Fibroblast of the aortic adventitia (primary cell): ENCODE results near the gene MRPL33. TPM values are rescaled to one million over a fixed set of nuclear protein-coding genes. Genes with fewer than 3 reads are reported as not detected.
"Not testable (repeated sequence)": the region's sequence is repeated elsewhere in the genome, so short reads cannot be mapped to it uniquely, and the experiment has no call there.

Source experiments
- DNase-seq: peaks from one replicate; pipeline ENCODE4 v3.0.0-alpha.2; 2010; ENCODE audit warnings: low read depth
- H3K4me3 ChIP-seq: 2 replicates; pipeline ENCODE4 v1.5.1; 2011; ENCODE audit warnings: low read depth, mild to moderate bottlenecking, control low read depth, low read length, moderate library complexity
- CTCF ChIP-seq: IDR thresholded peaks from 2 replicates; pipeline ENCODE4 v1.5.1; 2011; ENCODE audit warnings: mild to moderate bottlenecking, low read length, control low read depth, inconsistent platforms; ENCODE audit not compliant: insufficient read depth
- total RNA-seq: library from RNA; depleted of rRNA; stranded (reverse); fragments of >200 nt; gene quantifications from 2 replicates; pipeline ENCODE4 v1.2.3, GENCODE V29; 2012; ENCODE audit warnings: low replicate concordance

MRPL33 gene
- total RNA-seq, 1 donor: 109 TPM

GRCh38 chr2:27763907-27764267, 7.6 kb upstream of the MRPL33 start:
- DNase-seq: no peak
- TF ChIP-seq CTCF: no peak
- no peak overlapping the region for H3K4me3 ChIP-seq

DNA sequence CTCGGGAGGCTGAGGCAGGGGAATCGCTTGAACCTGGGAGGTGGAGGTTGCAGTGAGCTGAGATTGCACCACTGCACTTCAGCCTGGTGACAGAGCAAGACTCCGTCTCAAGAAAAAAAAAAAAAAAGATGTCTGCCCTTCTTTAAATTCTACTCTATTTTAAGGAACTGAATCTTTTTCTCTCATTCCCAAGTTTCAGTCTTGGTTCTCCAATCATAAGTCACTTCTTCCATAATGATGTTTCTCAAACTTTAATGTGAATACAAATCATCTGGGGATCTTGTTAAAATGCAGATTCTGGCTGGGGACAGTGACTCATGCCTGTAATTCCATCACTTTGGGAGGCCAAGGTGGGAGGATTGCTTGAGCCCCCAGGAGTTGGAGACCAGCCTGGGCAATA, 7.0 kb upstream of the MRPL33 start:
- H3K4me3 ChIP-seq, DNase-seq: not testable (repeated sequence)

GRCh38 chr2:27765621-27766286, 5.8 kb upstream of the MRPL33 start:
- DNase-seq: no peak
- no peak for TF ChIP-seq CTCF
- peak overlapping the region; percentile 3 for H3K4me3 ChIP-seq

DNA sequence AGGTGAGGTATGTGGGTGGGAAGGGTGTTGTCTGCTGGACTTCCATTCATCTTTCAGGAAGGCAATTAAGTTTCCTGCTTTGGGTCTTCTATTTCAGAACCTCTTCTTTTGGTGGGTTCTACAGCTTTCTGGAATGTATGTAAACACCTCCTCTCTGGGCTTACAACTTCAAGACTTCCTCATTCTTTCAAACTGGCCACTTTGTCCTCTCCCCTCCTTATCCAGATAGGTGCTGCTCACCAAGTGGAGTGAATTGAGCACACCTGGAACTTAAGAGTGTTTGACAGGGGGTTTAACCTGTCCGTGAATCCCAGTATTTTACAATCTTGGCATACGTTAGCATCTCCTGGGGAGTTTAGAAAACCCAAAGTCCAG, 5.2 kb upstream of the MRPL33 start:
- no peak for DNase-seq
- TF ChIP-seq CTCF: no peak
- H3K4me3 ChIP-seq: no peak overlapping the region

GRCh38 chr2:27771202-27771547, 344 bp upstream of the MRPL33 start:
- DNase-seq: no peak
- H3K4me3 ChIP-seq: peak overlapping the region; percentile 94
- TF ChIP-seq CTCF: no peak

- H3K4me3 ChIP-seq: peak overlapping the region; percentile 94
- no peak for TF ChIP-seq CTCF
- DNase-seq: no peak
These were observed 1.3 kb downstream of the MRPL33 start for GRCh38 chr2:27772804-27773203.

GRCh38 chr2:27773959-27774358, 2.4 kb downstream of the MRPL33 start:
- no peak for TF ChIP-seq CTCF
- DNase-seq: no peak
- no peak overlapping the region for H3K4me3 ChIP-seq
